H9 (cell line): ENCODE data around the gene PCDHB13. TPM values are rescaled to one million over a fixed set of nuclear protein-coding genes. Genes with fewer than 3 reads are reported as not detected.
A peak's percentile ranks its signal among the peaks of the same experiment; 100 is the strongest.
"Not testable (repeated sequence)": the region's sequence is repeated elsewhere in the genome, so short reads cannot be mapped to it uniquely, and the experiment has no call there.

Experiments
- DNase-seq: peaks from one replicate; pipeline ENCODE4 v3.0.0-alpha.2; 2017
- H2AFZ ChIP-seq: one replicate; pipeline ENCODE4 v1.6.1; 2013; ENCODE audit warnings: mild to moderate bottlenecking, low read length, control low read depth, moderate library complexity
- H2AK5ac ChIP-seq: 2 replicates; pipeline ENCODE4 v1.6.1; 2013; ENCODE audit warnings: low read length, control low read depth, mixed read lengths; ENCODE audit not compliant: insufficient read length
- H2BK120ac ChIP-seq: one replicate; pipeline ENCODE4 v1.6.1; 2013; ENCODE audit warnings: low read depth, mild to moderate bottlenecking, low read length, control low read depth, inconsistent platforms; ENCODE audit not compliant: poor library complexity, severe bottlenecking
- H2BK12ac ChIP-seq: 2 replicates; pipeline ENCODE4 v1.6.1; 2013; ENCODE audit warnings: low read length, control low read depth, mixed read lengths, low read depth; ENCODE audit not compliant: insufficient read length
- H2BK15ac ChIP-seq: 2 replicates; pipeline ENCODE4 v1.6.1; 2013; ENCODE audit warnings: low read depth, low read length, control low read depth
- H2BK20ac ChIP-seq: one replicate; pipeline ENCODE4 v1.6.1; 2013; ENCODE audit warnings: low read depth, mild to moderate bottlenecking, low read length, control low read depth, inconsistent platforms; ENCODE audit not compliant: poor library complexity, severe bottlenecking
- H2BK5ac ChIP-seq: 2 replicates; pipeline ENCODE4 v1.6.1; 2013; ENCODE audit warnings: low read length, control low read depth, mixed read lengths; ENCODE audit not compliant: insufficient read length
- H3K14ac ChIP-seq: 2 replicates; pipeline ENCODE4 v1.6.1; 2013; ENCODE audit warnings: low read length, control low read depth; ENCODE audit not compliant: insufficient read depth
- H3K18ac ChIP-seq: 2 replicates; pipeline ENCODE4 v1.6.1; 2013; ENCODE audit warnings: low read depth, mild to moderate bottlenecking, mixed read lengths, low read length, control low read depth; ENCODE audit not compliant: insufficient read length
- H3K23ac ChIP-seq: 2 replicates; pipeline ENCODE4 v1.6.1; 2013; ENCODE audit warnings: low read length, control low read depth, mixed read lengths, low read depth; ENCODE audit not compliant: insufficient read length
- H3K23me2 ChIP-seq: 2 replicates; pipeline ENCODE4 v1.6.1; 2013; ENCODE audit warnings: low read depth, mild to moderate bottlenecking, mixed read lengths, low read length, control low read depth; ENCODE audit not compliant: insufficient read length, poor library complexity, severe bottlenecking
- H3K27ac ChIP-seq: 2 replicates; pipeline ENCODE4 v1.5.1; 2013; ENCODE audit warnings: low read length, control low read depth, mixed read lengths, low read depth; ENCODE audit not compliant: insufficient read length
- H3K27me3 ChIP-seq: 2 replicates; pipeline ENCODE4 v1.6.1; 2013; ENCODE audit warnings: low read length, control low read depth, inconsistent platforms; ENCODE audit not compliant: insufficient read depth
- H3K4ac ChIP-seq: 2 replicates; pipeline ENCODE4 v1.6.1; 2013; ENCODE audit warnings: low read depth, mild to moderate bottlenecking, control low read depth, inconsistent platforms, low read length, moderate library complexity
- H3K4me1 ChIP-seq: 2 replicates; pipeline ENCODE4 v1.6.1; 2013; ENCODE audit warnings: low read length, control low read depth, inconsistent platforms; ENCODE audit not compliant: insufficient read depth
- H3K4me2 ChIP-seq: 2 replicates; pipeline ENCODE4 v1.6.1; 2013; ENCODE audit warnings: low read length, control low read depth, mixed read lengths; ENCODE audit not compliant: insufficient read length, insufficient read depth
- H3K56ac ChIP-seq: 2 replicates; pipeline ENCODE4 v1.6.1; 2013; ENCODE audit warnings: low read depth, mild to moderate bottlenecking, mixed read lengths, low read length, control low read depth; ENCODE audit not compliant: insufficient read length
- H3K79me1 ChIP-seq: 2 replicates; pipeline ENCODE4 v1.6.1; 2013; ENCODE audit warnings: low read depth, mild to moderate bottlenecking, moderate library complexity, low read length, control low read depth, inconsistent platforms; ENCODE audit not compliant: insufficient read depth, poor library complexity, severe bottlenecking
- H3K79me2 ChIP-seq: 2 replicates; pipeline ENCODE4 v1.6.1; 2013; ENCODE audit warnings: low read length, control low read depth, inconsistent platforms; ENCODE audit not compliant: insufficient read depth
- H3K9ac ChIP-seq: 2 replicates; pipeline ENCODE4 v1.6.1; 2013; ENCODE audit warnings: low read length, control low read depth, mixed read lengths; ENCODE audit not compliant: insufficient read length; ENCODE audit errors: extremely low read depth
- H3K9me3 ChIP-seq: one replicate; pipeline ENCODE4 v1.6.1; 2013; ENCODE audit warnings: low read depth, low read length, inconsistent platforms; ENCODE audit not compliant: control insufficient read depth
- H3T11ph ChIP-seq: one replicate; pipeline ENCODE4 v1.6.1; 2013; ENCODE audit warnings: mild to moderate bottlenecking, low read length, control low read depth, inconsistent platforms
- H4K20me1 ChIP-seq: one replicate; pipeline ENCODE4 v1.6.1; 2013; ENCODE audit not compliant: control insufficient read depth, insufficient read length, insufficient read depth
- H4K5ac ChIP-seq: 2 replicates; pipeline ENCODE4 v1.6.1; 2013; ENCODE audit warnings: low read depth, mild to moderate bottlenecking, mixed read lengths, low read length, control low read depth; ENCODE audit not compliant: insufficient read length
- H4K8ac ChIP-seq: replicated peaks from 2 replicates; pipeline ENCODE4 v1.6.1; 2013; ENCODE audit warnings: low read length, control low read depth, mixed read lengths, low read depth; ENCODE audit not compliant: insufficient read length
- H4K91ac ChIP-seq: 2 replicates; pipeline ENCODE4 v1.6.1; 2013; ENCODE audit warnings: low read depth, mild to moderate bottlenecking, moderate library complexity, mixed read lengths, low read length, control low read depth; ENCODE audit not compliant: insufficient read length
- H3K27ac Mint-ChIP-seq, 3 experiments: 2 replicates in 2 of 3; 3 replicates in 1 of 3; pipeline ENCODE4 v1.8.0; 2020 to 2021; ENCODE audit warnings: mixed read lengths in 3 of 3, mild to moderate bottlenecking in 1 of 3, moderate library complexity in 1 of 3
- H3K27me3 Mint-ChIP-seq: 2 replicates; pipeline ENCODE4 v1.8.0; 2021; ENCODE audit warnings: low read depth, mild to moderate bottlenecking, moderate library complexity, mixed read lengths
- H3K36me3 Mint-ChIP-seq, 3 experiments: 2 replicates in 2 of 3; 3 replicates in 1 of 3; pipeline ENCODE4 v1.8.0; 2020 to 2021; ENCODE audit warnings: low read depth in 3 of 3, mixed read lengths in 3 of 3; ENCODE audit not compliant: insufficient read depth in 1 of 3
- H3K4me1 Mint-ChIP-seq, 2 experiments: 2 replicates each; pipeline ENCODE4 v1.8.0; 2020; ENCODE audit warnings: mixed read lengths in 2 of 2
- H3K4me3 Mint-ChIP-seq, 2 experiments: 2 replicates in 1 of 2; 3 replicates in 1 of 2; pipeline ENCODE4 v1.8.0; 2020 to 2021; ENCODE audit warnings: mild to moderate bottlenecking in 2 of 2, mixed read lengths in 2 of 2, moderate library complexity in 1 of 2
- H3K9me3 Mint-ChIP-seq, 2 experiments: 2 replicates in 1 of 2; 3 replicates in 1 of 2; pipeline ENCODE4 v1.8.0; 2020; ENCODE audit warnings: mild to moderate bottlenecking in 2 of 2, mixed read lengths in 2 of 2, moderate library complexity in 1 of 2
- CTCF ChIP-seq: fragments of 200-600 bp; sonication (generic); conservative IDR thresholded peaks from 3 replicates; pipeline ENCODE4 v1.8.0; 2021; ENCODE audit warnings: antibody characterized with exemption, mild to moderate bottlenecking
- WGBS: extraction: QIAGEN DNeasy Blood & Tissue Kit; methylation state at CpG from one replicate; pipeline ENCODE4 v1.1.7; 2013; ENCODE audit warnings: missing lambda C conversion rate, low lambda C conversion rate, mixed read lengths; ENCODE audit not compliant: insufficient read length; ENCODE audit errors: extremely low coverage; 5-methylcytosine and 5-hydroxymethylcytosine counted together
- total RNA-seq: library from RNA; stranded (reverse); gene quantifications from 2 replicates; pipeline ENCODE4 v1.2.1, GENCODE V29; 2021

The PCDHB13 gene
- total RNA-seq, 1 experiment from 2014 or later, result 1.7 TPM

- Histone ChIP-seq H2BK20ac (no peak within 1 kb of the TSS), H3K18ac (no peak within 1 kb of the TSS), H4K91ac (no peak within 1 kb of the TSS), H3K79me1 (no peaks in the 10 kb centered on the region), H2BK120ac (no peak within 1 kb of the TSS), H2AK5ac (no peak within 1 kb of the TSS), H3K56ac (no peak within 1 kb of the TSS), H4K8ac (no peak within 1 kb of the TSS), H2BK15ac (no peak within 1 kb of the TSS), H3K14ac (no peak within 1 kb of the TSS), H2BK5ac (no peak within 1 kb of the TSS), H3T11ph (no peak within 1 kb of the TSS), H3K9me3 (no peaks in the 10 kb centered on the region), H3K23me2 (peaks cover 3% of the 10 kb centered on the region), H3K23ac (no peak within 1 kb of the TSS), H2BK12ac (no peak within 1 kb of the TSS), H3K27me3 (no peaks in the 10 kb centered on the region), H3K27ac (no peak within 1 kb of the TSS), H4K20me1 (no peaks in the 10 kb centered on the region), H4K5ac (no peak within 1 kb of the TSS), H3K4ac (no peak within 1 kb of the TSS), H3K79me2 (no peaks in the 10 kb centered on the region), H3K4me1 (no peaks in the 10 kb centered on the region), H3K9ac (peak within 1 kb of the TSS; percentile 30), H2AFZ (peak within 1 kb of the TSS; percentile 83), H3K4me2 (peak within 1 kb of the TSS; percentile 24)
- peaks cover 8% of the 10 kb centered on the region; the same call in 1 of the 2 replicates for H3K27me3 Mint-ChIP-seq
- H3K36me3 Mint-ChIP-seq, result peaks cover 5 to 9% (median 6%) of the 10 kb centered on the region in 3 experiments; a peak in 6 of 7 replicates
- peaks cover 11 to 25% of the 10 kb centered on the region in 2 experiments for H3K9me3 Mint-ChIP-seq
- peak within 1 kb of the TSS in 2 of 3 experiments; percentile 67 to 76; a peak in 4 of 7 replicates for H3K27ac Mint-ChIP-seq
- H3K4me1 Mint-ChIP-seq, result peaks cover 6 to 13% of the 10 kb centered on the region in 2 experiments
- peak; percentile 79 for TF ChIP-seq CTCF
- H3K4me3 Mint-ChIP-seq, result peak within 1 kb of the TSS; percentile 56 to 68
- peak; percentile 70 for DNase-seq
- no CpG with 5 or more reads among the region's 15 CpGs for WGBS
Measured at GRCh38 chr5:141223112-141223783, 9.5 kb downstream of the PCDHB13 start, which contains the start of gene PCDHB14. TSS of gene PCDHB14 (plus strand) at chr5:141223343. CDS start at chr5:141223506, 163 bp downstream.

- H2AK5ac ChIP-seq, H2BK20ac ChIP-seq, DNase-seq, H2BK5ac ChIP-seq, H3K4me1 ChIP-seq, H3K9me3 ChIP-seq, H2AFZ ChIP-seq, H3K4me3 Mint-ChIP-seq, H4K91ac ChIP-seq, H2BK120ac ChIP-seq, H3K27ac Mint-ChIP-seq, H3K4ac ChIP-seq, H3K23ac ChIP-seq, H4K5ac ChIP-seq, H3K27ac ChIP-seq, H3K79me2 ChIP-seq, H3K79me1 ChIP-seq, H2BK15ac ChIP-seq, H3T11ph ChIP-seq, H3K36me3 Mint-ChIP-seq, H3K14ac ChIP-seq, H3K27me3 Mint-ChIP-seq, H3K23me2 ChIP-seq, H2BK12ac ChIP-seq, H4K20me1 ChIP-seq, H3K56ac ChIP-seq, H3K9ac ChIP-seq, H3K18ac ChIP-seq, H4K8ac ChIP-seq, H3K27me3 ChIP-seq, H3K4me2 ChIP-seq: not testable (repeated sequence)
- Mint-ChIP-seq H3K4me1 (peaks cover 12 to 19% of the 10 kb centered on the region in 2 experiments), H3K9me3 (peaks cover 11 to 30% of the 10 kb centered on the region in 2 experiments)
- no CpG with 5 or more reads among the region's 40 CpGs for WGBS
Measured at GRCh38 chr5:141224844-141225243, 11.1 kb downstream of the PCDHB13 start.
